OCI-M2 (cell line): ENCODE data around the gene ALDH16A1.

Source experiments
- DNase-seq: peaks from one replicate; lab custom pipeline; 2025; ENCODE audit not compliant: unreplicated experiment; lab: John Stamatoyannopoulos, UW

The ALDH16A1 gene

DNA sequence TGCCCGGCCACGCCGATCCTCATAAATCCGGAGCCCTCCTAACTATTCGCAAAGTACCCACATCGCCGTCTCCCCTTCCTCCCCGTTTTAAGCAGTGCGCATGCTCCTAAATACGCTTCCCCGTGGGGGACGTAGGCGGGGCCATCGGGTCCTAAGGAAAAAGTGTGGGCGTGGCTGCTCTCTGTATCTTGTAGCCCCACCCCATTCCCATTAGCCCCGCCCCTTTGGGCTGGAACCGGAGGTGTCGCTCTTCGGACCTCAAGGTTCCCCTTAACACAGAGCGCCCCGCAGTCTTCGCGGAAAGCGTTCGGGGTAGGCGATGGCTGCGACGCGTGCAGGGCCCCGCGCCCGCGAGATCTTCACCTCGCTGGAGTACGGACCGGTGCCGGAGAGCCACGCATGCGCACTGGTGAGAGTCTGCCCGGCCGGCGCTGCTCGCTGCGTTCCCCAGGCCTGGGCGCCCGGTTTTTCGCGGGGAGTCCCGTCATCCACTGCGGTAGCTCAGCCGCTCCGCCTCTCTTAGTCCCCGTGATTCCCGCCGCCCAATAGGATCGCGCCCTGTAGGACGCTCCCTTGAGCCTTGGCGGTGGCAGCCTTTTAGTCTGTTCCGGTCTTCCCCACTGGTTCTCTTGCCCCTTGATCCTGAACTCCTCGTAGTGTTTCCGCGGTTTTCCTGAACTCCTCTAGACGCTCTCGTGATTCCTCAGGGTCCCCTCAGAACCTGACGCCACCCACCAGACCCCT lies at the start of gene ALDH16A1:
TSS of gene ALDH16A1 (plus strand) at position 213 of the 744 bp plus-strand sequence. CDS start at position 320, 107 bp downstream.
- peak; percentile 98 for DNase-seq

DNA sequence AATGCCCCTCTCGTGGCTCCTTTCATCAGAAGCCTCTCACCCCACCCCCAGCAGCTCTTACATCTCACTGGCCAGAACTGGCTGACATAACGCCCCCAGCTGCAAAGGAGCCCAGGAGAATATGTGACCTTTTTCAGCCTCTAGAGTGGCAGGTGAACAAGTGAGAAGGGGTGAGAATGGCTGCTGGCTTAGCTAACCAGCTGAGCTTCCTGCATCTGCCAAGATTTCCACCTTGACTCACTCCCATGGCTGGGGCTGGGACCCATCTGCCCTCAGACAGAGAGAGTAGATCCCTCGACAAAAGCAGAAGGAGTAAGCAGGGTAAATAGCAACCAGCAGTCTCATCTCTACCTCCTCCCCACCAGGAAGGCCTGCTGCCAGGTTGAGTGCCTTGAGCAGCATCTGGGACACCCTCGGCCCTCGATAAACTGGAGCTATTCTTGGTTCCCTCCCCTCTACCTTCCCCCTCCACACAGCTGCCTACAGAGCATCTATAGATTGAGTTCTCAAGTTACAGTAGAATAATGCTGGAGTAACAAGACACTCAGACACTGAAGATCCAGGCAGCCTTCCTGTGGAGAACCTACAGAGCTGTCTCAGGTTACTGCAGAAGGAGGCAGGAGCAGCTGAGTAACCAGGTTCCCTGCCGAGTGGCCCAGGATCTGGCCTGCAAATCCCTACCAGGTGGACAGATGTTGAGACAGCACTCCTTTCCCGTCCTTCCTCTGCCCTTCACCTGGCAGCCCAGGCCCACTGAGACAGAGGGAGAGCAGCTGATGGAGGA lies 49.4 kb upstream of the ALDH16A1 start:
- peak; percentile 37 for DNase-seq

DNA sequence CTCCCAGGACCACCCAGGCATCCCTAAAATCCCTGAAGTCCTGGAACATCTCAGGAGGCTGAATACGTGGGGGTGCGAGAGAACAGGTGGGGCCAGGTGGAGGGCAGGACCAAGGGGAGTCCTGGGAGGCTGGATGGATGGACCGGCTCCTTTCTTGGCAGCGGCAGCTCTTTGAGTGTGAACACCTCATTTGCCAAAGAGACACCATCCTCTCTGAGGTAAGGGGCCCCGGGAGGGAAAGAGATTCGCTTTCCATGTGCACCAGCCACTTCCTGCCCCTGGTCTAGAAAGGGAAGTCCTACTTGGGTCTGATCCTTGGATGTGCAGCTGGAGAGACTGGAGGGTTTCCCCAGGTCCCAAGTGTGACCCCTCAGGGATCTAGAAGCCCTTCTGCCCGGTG lies 45.9 kb upstream of the ALDH16A1 start:
- no peak for DNase-seq

DNA sequence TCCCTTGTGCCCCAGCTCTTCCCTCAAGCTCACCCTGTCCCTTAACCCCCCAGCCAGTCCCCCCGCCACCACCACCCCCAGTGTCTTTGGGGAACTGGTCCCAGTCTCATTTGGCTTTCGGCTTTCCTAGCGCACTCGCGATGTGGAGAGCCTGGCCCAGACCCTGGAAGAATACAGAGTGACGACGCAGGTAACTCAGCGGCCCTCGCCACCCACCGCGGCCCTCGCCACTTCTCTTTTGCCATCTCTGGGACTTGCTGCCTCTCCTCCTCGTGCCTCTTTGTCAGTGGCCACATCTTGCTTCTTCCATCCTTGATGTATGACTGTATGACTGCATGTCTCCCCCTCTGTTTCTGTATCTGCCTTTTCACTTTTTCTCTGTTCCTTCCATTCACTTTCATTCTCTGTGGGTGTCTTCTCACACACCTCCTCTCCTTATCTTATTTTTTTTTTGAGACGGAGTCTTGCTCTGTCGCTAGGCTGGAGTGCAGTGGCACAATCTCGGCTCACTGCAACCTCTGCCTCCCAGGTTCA lies 45.5 kb upstream of the ALDH16A1 start:
- no peak for DNase-seq

DNA sequence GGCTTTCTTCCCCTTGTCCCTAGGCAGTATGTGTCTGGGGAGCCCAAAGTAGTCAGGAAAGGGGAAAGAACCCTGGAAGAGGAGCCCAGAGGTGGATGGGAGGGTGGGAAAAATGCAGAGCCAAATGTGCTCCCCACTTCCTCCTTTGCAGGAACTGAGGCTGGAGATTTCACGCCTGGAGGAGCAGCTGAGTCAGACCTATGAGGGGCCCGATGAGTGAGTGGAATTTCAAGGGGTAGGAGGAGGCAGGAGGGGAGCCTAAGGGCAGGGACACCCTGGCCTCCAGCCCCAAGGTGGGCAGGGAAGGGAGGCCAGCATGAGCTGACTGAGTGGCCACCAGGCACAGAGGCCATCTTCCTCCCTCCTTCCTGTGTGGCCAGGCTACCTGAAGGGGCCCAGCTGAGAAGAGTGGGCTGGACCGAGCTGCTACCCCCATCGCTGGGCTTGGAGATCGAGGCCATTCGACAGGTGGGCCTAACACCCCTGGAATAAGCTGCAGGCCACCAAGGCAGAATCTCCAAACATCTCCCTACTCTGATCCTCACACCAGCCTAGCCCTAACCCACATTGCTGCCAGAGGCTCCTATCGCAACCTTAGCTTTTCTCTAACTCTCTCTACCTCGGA lies 44.1 kb upstream of the ALDH16A1 start:
- DNase-seq = no peak

DNA sequence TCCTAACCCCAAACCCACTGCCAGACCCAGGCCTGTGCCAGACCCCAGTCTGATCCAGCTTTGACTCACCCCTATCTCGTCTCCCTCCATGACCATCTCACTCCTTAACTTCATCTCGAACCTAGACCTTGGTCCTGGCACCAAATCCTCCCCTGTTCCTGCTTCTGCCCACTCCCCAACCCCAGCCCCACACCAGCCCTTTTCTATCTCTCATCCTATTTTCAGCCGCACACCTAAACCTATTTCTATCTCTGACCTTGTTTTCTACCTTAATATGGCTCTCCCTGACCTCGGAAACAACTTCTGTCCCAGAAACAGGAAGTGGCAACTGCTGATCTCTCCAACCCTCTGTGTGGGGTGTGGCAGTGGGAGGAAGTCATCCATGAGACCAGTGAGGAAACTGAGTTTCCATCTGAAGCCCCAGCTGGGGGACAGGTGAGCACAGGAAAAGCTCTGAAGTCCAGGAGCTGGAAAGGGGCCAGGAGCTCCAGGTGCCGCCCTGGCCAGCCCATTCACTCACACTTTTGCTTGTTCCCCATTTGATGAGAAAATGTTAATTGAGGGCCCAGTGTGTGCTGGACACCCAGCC lies 43.5 kb upstream of the ALDH16A1 start:
- DNase-seq = no peak

DNA sequence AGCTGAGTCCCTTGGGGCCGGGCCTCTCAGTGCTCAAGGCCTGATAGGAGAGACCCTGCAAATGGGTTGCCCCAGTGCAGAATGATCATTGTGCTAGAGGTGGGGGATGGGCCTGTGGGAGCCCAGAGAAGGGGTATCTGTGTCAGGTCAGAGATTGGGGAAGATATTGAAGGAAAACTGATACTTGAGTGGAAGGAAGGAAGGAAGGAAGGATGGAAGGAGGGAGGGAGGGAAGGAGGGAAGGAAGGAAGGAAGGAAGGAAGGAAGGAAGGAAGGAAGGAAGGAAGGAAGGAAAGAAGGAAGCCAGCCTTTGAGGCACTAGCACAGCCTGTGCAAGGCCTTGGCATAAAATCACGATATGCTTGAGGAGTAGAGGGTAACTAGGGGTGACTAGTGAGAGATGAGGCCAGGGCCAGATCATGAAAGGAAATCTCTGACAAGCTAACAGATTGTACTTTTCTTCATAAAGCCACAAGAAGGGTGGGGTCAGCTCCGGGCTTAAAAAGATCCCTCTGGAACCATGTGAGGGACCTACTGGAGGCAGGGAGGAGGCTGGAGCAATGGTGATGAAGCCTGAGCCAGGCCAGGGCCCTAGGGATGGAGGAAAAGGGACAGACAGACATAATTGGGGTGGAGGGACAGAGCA lies 41.2 kb upstream of the ALDH16A1 start:
- DNase-seq = no peak

DNA sequence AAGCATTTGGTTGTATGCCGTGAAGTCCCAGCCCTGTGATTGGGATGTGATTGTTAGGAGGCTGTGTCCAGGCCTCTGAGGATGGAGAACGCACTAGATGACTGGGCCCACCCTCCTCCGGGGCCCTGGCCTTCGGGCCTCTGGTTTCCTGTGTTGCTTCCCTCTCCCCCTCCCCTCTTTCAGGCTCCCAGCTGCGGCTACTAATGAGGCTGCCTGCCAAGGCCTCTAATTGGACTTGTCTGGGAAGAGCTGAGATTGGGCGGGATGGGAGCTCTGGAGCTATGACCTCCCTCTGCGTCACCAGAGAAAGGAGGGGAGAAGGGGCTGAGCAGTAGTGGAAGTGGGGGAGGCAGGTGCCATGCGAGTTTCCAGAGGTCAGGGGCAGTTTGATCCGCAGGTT lies 39.7 kb upstream of the ALDH16A1 start:
- no peak for DNase-seq

DNA sequence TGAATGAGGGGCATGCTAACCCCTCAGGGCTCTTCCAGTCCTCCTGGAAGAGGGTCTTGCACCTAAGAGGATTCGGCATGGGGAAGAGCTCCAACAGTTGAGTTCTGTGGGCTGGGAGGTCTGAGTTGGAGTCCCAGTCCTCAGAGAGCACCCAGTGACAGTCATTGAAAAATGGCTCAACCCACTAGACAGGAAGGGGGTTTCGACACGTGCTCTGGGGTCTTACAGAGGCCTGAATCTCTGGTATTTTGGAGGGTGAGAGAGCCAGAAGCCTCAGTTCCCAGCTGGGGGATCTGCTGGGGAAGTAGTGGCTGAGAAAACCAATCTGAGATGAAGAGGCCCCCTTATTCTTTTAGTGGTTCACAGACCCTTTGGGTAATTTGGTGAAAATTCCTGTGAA lies 38.8 kb upstream of the ALDH16A1 start:
- no peak for DNase-seq

DNA sequence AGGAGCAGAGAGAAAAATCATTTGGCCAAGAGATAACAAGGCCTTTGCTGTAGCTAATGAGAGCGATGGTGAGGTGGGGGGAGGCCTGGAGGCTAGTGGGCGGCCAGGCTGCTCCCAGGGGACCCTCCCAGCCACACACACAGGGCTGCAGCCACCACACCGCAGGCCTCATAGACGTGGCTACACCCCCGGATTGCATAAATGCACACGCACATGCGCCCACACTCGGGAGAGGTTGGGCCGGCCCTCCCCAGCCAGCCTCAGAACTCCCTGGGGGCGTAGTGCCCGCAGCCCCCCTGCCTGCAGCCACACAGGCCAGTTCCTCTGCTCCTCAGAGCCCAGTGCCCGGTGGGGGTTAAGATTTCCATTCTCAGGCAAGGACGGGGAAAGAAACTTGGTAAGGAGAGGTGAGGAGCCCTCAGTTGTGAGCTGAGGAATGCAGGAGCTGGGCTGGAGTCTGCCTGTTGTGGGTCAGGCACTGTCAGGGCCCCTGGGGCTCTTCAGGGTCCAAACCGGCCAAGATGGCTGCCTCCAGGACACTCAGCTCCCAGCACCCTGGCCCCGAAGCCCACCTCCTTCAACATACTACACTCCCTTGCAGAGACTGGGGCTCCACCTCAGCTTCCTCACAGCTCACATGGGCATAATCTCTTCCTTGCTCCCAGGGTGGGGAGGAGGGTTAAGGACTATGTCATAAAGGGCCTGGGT lies 37.8 kb upstream of the ALDH16A1 start:
- DNase-seq = no peak

DNA sequence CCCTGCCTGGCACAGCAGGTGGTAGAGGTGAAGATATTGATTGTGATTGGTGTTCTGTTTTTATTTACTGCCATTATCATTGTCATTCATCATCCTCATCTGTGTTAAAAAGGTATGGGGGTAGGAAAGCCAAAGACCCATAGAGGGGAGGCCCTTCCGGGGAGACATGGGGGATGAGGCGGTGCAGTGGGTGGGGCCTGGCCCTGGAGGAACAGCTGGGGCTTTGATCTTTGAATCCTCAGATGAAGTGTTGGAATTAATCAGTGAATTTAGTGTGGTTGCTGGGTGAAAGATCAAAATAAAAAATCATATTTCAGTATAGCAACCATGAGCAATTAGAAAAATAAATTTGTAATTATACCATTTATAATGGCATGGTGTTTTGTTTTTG lies 37.2 kb upstream of the ALDH16A1 start:
- no peak for DNase-seq

DNA sequence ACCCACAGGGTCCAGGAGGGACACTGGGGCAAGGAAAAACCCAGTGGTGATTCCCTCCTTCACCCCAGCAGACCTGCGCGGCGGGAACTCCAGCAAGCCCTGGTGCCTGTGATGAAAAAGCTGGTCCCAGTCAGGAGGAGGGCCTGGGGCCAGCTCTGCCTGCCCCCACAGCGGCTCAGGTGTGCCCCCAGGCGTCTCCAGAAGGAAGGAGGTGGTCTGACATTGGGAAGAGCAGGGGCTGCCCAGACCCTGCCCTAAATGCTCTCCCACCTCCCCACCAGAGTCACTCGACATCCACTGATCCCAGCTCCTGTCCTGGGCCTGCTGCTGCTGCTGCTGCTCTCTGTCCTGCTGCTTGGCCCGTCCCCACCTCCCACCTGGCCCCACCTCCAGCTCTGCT lies 35.9 kb upstream of the ALDH16A1 start:
- DNase-seq = no peak

DNA sequence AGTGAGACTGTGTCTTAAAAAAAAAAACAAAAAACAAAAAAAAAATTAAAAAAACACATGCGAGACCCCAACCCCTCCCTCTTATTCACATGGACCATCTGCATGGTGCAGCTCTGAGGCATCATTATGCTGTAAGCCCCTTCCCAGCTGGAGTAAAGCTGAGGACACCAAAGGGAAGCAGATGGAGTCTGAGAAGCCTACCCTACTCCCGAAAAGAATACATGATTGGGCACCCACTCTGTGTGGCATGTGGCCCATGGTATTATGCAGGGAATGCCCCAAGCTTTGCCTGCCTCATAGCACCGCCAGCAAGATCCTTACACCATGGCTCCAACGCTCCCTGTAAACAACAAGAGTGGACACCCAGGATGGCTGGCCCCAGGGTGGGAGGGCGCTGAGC lies 34.5 kb upstream of the ALDH16A1 start:
- DNase-seq = no peak

DNA sequence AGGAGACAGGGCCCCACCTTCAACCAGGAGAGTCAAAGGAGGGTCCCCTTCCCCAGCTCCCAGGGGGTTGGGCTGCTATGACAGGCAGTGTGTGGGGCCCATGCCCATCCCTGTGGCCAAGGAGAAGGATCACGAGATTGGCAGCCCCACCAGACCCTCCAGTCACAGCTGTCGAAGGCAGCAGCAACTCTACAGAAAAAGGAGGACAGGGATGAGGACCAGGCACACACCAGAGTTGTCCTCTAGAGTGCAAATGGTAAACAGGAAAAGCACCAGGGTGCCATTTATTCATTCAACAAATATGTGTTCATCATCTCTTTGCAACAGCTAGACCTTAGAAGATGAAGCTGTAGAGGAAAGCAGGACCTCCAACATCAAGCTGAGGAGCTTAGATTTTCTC lies 33.9 kb upstream of the ALDH16A1 start:
- no peak for DNase-seq

DNA sequence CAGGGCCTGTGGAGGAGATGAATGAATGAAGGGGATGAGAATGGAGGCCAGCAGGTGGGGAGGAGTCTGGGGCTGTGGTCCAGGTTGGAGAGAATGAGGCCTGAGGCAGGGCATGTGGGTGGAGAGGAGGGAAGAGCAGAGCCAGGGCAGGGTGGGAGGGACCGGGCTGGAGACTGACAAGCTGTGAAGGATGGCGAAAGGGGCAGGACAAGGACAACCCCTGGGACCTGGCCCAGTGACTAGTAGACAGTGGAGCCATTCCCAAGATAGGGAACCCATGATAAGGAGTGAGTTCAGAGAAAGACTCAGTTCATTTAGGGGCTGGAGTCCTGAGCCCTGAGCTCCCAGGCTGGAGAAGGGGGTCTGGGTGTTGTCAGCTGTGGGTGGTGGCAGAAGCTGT lies 32.8 kb upstream of the ALDH16A1 start:
- no peak for DNase-seq

DNA sequence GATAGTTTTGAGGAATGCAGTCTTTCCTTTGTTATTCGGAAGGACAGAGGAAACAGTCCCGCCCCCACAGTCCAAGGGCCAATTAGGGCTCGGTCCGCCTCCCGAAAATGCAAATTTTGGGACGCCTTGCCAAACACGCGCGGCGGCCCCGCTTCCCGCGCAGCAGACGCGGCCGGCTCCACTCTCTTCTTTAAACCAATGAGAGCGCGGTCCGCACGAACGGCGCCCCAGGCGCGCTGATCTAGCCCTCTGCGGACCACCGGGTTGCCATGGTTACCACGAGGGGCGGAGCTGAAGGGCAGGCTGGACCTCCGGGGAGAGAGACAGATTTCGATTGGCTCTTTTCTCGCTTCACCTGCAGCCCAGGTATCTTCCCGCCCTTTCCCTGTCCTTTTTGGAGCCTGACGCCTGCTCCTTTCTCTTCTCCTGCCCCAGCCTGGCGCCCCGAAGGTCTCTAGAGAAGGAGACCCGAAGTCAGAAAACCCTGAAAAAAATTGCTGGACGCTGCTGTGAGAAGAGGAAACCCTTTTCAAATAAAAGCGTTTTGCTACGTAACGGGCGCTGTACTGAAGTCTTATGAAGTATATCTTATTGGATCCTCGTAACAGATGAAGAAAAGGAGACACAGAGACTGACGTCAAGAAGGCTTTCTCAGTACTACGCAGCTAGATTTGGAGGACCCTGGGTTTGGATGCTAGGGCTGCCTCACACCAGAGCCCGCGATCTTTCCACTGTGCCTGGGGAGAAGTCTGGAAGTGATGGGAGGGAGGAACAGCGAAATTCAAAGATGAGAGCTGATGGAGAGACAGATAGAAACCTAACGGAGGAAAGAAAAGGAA lies 31.8 kb upstream of the ALDH16A1 start:
- DNase-seq = no peak

DNA sequence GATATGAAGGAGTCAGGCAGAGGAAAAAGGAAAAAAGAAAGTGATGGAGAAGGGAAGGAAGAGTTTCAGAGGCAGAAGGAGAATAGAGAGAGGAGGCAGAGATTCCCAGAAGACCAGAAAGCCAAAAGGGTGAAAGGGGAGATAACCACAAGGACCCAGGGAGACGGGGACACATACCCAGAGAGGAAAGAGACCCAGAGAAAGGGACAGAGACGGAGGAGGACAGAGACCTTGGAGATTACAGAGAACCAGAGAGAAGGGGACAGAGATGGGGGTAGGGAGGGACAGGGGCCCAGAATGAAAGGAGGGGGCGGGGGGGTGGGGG lies 31.2 kb upstream of the ALDH16A1 start:
- no peak for DNase-seq

DNA sequence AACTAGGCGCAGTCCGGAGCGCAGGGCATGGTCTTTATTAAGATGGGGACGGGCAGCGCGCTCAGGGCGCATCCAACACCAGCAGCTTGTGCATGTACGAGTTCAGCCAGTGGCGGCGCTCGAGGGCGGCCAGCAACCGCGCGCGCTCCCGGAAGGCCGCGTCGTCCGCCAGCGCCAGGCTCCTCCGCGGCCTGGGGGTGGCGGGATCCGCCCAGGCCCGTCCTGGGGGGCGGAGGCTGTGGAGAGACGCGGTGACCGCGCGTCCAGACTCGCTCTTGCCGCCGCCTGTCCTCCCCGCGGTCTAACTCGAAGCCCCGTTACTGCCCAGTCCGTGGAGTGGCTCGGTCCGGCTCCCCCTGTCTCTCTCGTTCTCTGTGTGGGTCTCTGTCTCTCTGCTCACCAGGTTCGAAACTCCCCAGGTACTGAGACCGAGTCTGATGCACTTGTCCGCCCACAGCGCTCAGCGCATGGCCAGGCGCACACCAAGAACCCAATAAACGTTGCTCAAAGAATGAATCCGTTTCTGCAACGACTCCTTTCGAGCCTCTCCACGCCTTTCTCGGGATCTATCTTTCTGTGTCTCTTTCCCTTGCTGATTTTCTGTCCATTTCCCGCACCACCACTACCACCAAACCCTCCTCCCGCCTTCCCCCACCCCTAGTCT lies 30.5 kb upstream of the ALDH16A1 start:
- DNase-seq = no peak
